GM18870 (cell line): ENCODE results near the gene VRK3.
"Not testable (repeated sequence)": the region's sequence is repeated elsewhere in the genome, so short reads cannot be mapped to it uniquely, and the experiment has no call there.

Source experiments
- ATAC-seq: cut with Tn5 transposase; IDR thresholded peaks from one replicate; pipeline ENCODE4 v1.9.1; 2021; ENCODE audit warnings: moderate library complexity; ENCODE audit not compliant: unreplicated experiment

The VRK3 gene

DNA sequence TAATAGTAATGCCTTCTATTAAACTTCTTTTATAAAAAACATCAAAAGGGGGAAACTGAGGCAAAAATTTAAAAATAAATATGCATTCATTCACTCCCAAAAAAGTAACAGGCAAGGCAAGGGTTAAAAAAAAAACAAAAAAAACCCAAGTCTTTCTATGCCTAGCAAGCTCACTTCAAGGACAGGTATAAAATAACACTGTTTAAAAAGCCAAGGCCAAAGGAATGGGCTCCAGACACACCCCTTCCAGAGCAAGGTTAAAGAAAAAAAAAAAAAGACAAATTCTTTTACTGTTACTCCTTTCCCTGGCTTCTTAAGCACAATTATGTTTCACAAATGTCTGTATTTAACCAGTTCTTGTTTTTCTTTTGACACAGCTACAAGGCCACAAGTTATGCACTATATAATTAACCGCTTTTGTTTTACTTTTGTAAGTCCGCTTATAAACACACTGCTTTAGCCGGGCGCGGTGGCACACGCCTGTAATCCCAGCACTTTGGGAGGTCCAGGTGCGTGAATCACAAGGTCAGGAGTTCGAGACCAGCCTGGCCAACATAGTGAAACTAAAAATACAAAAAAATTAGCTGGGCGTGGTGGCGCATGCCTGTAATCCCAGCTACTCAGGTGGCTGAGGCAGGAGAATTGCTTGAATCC is 67.8 kb downstream of the VRK3 start:
- ATAC-seq, result no peak

DNA sequence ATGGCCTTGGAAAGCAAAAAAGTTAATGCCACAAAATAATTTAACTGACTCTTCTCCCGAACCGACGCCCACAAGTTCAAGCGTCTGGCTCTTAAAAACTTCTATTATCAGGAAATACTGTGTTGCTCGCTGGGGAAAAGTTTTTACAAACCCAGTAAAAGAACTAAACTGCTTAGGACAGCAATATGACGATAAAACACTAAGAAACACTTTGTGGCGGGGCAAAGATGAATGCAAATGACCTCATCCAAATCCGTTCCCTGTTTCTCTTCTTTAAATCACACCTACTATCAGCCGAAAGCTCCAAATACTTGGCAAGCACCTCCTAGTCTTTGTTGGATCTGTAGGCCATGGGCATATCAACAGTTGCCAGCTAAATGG is 69.1 kb downstream of the VRK3 start:
- no peak for ATAC-seq

DNA sequence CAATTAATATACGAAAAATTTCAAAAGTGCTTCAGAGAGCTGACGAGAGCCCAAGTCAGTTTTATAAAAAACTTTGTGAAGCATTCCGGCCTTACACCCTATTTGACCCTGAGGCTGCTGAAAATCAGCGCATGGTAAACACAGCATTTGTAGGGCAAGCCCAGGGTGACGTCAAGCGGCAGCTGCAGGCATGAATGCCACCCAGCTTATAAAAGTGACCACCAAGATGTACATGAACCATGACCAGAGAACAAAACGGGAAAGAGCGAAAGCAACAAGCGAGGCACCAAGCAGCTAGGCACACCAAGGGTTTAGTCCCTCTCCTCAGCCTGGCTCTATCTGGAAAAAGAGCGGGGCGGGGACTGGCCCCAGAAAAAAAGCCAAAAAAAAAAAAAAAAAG is 70.2 kb downstream of the VRK3 start:
- no peak for ATAC-seq

DNA sequence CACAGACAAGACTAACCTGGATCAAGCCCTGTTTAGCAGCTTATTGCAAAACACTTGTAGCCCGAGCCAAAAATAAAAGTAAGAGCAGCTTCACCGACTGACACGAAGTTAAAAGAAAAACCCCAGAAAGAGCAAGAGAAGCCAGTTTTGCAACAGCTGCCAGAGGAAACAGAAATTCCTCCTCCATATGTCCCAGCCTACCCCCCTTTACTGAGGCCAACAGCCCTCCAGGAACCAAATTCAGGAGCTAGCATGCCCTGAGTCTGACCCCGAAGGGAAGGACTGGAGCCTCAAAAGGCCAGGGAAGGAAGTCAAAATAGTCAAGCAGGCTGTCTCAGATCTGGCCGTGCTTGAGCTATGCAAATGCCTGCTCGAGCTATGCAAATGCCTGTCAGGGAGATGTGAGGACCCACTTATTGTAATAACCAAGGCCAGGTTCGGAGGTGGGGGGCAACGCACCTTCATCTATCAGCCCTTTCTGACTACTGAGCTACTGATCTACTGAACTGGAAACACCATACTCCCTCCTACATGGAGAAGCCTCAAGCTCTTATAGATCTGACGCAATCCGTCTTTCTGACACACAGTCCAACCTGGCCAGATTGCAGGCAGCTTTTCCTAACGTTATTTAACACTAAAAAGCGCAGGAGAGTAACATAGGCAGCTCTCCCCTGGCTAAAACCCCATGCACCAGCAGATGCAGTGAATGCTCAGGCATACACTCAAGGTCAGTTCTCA is 70.9 kb downstream of the VRK3 start:
- ATAC-seq, result no peak

DNA sequence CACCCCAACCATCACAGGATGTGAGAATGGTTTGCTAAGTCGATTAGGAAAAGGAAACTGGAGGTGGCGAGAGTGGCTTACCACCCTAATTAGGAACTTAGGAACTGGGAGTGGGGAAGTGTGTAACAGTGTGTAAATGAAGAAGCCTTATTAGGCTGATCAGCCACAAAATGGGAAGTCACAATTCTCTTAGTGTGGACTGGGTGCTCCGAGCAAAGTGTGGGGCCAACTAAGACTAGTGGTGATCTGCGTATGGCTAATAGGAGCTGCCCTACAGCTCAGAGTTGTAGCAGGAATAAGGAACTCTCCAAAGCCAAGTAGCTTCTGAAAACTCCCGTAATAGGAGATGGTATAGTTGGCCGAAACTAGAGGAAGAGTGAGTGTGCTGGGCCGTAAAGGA is 71.8 kb downstream of the VRK3 start:
- ATAC-seq, result no peak

DNA sequence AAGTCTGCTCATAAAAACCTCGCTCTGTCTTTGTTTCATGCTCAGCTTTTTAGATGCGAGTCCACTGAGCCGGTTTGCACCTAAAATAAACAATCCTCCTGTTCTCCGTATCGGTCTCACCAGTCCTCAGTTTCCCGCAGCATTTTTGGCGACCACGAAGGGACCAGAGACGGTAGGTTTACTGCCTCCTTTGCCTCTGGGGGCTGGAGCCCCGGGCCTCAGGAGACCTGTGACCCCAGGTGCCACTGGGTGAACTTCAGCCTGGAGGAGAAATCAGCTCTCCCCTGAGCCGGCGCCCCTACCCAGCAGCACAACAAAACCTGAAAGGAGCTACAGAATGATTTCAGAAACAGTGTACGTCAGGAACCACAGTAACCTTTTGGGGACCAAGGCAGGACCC is 72.3 kb downstream of the VRK3 start:
- no peak for ATAC-seq

DNA sequence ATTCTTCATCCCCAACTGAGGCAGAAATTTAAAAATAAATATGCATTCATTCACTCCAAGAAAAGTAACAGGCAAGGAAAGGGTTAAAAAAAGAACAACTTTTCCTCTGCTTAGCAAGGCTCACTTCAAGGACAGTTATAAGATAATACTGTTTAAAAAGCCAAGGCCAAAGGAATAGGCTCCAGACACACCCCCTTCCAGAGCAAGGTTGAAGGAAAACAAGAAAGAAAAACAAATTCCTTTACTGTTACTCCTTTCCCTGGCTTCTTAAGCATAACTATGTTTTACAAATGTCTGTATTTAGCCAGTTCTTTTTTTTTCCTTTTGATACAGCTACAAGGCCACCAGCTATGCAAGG is 72.7 kb downstream of the VRK3 start:
- no peak for ATAC-seq

DNA sequence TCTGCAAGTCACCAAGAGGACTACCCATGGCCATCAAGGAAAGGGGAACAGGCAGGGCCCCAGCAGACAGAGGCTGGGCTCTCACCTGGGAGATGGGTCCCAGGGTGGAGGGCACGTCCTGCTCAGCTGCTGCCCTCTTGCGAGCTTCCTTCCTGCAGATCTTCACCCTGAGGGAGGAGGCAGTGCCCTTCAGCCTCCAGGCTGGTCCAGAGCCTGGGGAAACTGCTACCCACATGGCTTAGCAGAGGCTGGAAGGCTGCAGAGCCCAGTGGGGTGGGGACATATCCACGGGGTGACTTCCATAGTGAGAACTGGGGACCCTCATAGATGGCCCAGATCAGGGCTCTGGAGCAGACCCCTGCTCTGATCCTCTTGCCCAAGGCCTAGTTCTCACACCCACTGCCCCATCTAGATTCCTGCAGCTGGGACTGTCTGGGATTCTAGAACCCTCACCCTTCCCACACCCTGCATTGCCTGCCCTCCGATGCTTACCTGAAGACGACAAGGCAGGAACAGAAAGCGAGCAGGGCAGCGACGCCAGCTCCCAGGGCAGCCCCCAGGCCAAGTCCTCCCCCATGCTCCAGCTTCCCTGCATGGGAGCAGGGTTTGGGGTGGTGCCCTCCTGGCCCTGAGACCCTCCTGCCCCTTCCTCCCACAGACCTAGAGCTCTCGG is 73.2 kb downstream of the VRK3 start:
- ATAC-seq, result no peak

DNA sequence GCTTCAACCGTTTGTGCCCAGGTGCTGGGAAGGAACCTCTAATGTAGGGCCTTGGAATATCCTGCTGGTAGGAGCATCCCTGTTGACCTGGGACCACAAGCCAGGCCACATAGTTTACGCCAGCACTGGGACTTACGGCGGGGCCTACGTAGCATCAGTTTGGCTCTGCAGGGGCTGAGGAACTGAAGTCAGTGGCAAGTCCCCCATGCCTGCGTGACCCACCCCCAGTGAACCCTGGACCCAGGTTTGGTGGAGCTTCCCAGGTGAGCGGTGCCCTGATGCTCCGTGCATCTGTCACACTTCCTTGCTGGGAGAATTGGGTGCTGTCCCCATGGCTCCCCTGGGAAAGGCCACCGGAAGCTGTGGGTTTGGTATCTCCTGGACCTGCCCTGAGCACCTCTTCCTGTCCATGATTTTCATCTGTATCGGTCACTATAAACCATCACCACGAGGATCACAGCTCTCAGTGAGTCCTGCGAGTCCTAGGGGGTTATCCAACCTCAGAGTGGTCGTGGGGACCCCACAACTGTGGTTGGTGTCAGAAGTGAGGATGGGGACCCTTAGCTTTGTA is 74.1 kb downstream of the VRK3 start:
- no peak for ATAC-seq

DNA sequence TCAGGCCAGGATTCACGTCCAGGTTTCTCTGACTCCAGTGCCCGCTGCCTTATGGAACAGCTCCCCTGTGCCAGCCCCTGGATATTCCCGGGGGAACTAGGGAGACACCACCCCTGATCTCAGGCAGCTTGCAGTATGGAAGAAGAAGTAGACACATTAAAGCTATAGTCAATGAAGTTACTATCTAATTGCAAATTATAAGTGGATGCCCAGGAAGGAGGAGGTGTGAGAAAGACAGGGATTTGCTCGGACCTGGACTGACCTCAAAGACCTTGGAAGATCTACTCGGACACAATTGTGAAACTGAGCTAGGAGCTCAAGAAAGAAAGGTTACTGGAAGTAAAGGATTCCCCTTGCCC is 74.6 kb downstream of the VRK3 start:
- no peak for ATAC-seq

DNA sequence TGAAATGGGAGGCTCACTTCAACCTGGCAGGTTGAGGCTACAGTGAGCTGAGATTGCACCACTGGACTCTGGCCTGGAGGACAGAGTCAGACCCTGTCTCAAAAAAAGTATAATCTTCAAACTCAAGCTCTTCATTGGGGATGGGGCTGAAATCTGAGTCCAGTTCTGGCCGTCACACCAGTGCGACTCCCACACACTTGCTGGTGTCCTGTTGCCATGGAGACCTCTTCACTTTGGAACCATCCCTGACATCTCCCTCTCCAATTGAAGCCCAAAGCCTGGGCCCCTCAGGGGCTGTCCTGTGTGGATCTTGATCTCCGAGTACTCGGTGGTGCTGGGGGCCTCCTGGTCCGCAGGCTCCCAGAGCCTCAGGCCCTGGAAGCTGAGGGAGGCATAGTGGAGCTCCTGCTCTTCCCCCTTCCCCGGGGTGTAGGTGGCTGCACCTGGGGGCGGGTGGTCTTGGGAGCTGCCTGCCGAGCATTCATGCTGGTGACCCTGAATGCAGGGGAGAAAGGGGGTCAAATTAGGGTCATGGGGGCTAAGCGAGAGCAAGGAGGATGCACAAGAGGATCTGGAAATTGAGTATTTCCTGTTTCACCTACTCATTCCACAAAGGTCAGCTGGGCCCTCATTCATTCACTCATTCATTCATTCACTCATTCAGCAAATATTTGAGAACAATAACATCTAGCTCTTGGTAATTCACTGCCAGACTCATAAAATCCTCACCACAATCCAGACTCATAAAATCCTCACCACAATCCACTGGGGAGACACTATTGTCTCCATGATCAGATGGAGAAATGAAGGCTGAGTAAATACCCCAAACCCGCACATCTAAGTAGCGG is 75.2 kb downstream of the VRK3 start:
- ATAC-seq, result no peak

DNA sequence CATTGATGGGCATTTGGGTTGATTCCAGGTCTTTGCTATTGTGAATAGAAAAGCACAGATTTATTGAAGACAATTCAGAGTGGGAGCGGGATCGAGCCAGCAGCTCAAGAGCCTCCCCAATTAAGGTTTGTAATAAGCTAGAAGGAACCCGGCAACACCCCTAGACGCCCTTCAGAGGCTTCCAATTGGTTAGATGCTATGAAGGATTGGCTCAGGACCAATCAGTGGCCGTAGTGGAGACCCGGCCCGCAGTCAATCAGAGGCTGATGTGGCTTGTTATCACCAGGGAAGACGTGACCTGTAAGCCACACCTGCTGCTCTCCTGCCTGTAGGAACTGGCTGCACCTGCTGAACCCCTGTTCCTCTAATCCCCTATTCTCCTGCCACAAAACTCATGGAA is 78.8 kb downstream of the VRK3 start:
- ATAC-seq, result no peak

DNA sequence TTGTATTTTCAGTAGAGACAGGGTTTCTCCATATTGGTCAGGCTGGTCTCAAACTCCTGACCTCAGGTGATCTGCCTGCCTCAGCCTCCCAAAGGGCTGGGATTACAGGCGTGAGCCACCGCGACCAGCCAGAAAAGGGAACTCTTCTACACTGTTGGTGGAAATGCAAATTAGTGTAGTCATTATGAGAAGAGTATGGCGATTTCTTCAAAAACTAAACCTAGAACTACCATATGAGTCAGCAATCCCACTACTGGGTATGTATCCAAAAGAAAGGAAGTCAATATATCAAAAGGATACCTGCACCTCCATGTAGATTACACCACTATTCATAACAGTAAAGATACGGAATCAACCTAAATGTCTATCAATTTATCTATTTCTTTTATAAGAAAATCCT is 80.6 kb downstream of the VRK3 start:
- not testable (repeated sequence) for ATAC-seq

DNA sequence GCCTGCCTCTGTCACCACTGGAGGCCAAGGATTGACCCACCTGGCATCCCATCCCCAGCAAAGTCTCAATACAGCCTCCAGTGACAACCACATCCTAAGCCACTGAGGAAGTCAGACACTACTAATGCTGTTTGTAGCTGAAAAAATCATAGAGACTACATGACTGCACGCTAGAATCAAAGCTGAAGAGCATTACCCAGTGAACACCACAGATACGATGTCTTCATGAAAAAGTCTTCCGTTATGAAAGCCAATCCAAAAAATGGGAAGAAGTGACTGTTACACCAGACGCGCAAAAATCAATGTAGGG is 84.7 kb downstream of the VRK3 start:
- ATAC-seq, result no peak

DNA sequence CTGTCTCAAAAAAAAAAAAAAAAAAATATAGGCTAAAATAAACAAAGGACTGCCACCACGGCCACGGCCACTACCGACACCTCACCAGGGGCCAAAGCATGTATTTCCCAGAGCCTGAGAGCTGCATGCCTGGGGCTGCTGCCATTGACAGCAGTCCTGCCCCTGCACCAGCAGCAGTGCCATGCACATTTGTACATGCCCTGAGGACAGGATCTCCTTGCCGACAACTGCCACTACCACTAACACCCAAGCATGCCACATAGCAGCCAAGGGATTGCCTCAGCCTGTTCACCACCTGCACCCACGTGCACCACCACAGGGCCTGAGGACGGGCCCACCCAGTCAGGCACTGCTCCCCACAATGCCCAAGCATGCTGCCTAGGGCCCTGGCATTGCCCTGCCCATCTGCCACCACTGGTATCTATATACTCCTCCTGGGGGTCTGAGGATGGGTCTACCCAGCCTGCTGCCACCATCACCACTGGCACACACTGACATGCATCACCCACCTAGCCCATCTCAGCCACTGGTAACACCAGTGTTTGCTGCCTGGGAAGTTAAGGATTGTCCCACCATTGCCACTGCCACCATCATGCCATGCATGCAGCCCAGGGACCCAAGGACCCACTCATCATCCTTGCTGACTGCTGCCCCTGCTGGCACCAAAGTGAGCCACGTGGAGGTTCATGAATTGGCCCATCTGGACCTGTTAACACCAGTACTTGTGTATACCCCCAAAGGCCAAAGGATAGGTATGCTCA is 85.3 kb downstream of the VRK3 start:
- no peak for ATAC-seq

DNA sequence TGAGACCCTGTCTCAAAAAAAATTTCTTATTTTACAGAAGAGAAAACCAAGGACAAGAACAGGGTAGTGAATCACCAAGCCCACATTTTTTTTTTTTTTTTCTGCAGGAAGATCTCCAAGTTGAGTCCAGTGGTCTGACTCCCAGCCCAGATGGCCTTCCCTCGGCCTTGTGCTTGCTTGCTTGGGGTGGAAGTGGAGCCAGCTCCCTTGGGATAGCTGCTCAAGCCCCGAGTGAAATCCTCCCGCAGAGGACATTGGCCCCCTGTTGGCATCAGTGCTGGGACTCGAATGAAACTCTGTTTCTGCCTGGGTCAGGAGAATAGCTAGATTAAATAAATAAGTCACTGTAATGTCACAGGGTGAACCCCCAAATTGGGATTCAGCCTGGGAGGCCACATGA is 86.5 kb downstream of the VRK3 start:
- no peak for ATAC-seq

DNA sequence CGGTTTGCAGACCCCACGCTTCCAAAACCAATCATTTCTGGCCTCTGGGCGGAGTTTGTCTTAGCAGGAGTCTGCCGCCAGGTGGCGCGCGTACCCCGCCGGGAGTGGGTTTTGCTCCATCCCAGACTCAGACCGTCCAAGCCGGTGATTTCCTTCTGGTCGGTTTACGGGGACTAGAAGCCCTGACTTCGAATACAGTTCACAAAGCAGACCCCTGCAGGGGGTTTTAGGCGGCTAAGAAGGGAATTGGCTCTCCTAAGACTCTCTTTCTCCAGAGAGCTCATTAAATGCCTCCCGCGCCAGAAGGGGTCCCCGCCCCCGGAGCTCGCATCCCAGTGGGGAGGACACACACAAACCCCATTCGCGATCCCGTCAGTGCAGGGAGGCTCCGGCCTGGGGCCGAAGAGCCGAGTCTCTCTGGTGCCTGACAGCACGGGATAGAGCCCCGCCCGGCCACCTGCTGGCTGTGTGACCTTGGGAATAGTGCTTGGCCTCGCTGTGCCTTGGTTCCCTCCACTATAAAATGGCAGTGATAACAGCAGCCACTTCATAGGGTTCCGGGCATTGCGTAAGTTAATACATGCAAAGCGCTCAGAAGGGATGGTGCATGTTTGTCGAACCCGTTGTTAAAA is 87.3 kb downstream of the VRK3 start:
- ATAC-seq, result no peak

DNA sequence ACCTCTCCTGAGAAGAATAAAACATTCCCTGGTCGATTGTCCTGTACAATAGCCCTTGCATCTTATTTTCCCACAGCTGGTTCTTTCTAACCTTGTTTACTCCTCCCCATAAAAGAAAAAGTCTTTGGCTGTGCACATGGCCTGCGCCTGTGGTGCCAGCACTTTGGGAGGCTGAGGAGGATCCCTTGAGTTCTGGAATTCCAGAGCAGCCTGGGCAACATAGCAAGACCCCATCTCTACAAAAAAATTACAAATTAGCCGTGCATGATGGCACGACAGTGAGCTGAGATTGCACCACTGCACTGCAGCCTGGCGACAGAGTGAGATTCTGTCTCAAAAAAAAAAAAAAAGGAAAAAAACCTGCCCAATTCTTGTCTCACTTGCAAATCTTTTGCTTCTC is 88.6 kb downstream of the VRK3 start:
- no peak for ATAC-seq

DNA sequence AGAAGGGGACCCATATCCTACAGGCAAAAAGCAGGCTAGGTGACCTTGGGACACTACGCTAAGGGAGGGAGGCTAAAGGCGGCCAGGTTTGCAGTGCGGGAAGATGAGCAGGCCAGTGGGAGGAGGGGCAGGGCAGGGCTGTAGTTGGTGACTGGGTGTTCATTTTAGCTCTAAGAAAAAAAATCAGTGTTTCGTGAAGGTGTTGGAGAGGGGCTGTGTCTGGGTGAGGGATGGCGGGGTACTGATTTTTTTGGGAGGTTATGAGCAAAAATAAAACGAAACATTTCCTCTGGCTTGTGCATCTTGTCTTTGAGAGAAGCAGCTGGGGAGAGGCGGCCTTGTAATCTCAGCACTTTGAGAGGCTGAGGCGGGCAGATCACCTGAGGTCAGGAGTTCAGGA is 91.5 kb downstream of the VRK3 start:
- no peak for ATAC-seq

DNA sequence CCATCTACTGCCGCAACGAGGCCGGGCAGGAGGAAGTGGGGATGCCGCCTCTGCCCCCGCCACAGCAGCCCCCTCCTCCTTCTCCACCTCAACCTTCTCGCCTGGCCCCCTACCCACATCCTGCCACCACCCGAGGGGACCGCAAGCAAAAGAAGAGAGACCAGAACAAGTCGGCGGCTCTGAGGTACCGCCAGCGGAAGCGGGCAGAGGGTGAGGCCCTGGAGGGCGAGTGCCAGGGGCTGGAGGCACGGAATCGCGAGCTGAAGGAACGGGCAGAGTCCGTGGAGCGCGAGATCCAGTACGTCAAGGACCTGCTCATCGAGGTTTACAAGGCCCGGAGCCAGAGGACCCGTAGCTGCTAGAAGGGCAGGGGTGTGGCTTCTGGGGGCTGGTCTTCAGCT is 92.4 kb downstream of the VRK3 start:
- ATAC-seq, result no peak
